ENCODE results near the gene C21orf58.

DNA sequence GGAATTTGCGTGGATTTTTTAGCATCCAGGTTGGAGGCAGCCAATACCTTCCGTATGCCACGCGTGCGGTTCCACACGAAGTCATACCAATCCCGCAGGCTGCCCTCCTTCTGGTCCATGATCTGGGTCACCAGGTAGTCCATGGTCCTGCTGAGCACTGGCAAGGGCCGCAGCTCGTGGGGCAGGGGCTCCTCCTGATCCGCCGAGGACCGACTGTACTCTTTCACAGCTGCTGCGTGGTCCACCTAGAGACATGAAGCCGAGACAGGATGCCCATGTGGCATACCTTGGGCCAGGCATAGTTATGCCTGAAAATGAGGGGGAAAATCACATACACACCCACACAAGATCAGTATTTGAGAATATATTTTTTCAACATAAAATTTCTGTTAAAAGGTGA is 50.3 kb downstream of the C21orf58 start:
- TF ChIP-seq, protein P1, sequence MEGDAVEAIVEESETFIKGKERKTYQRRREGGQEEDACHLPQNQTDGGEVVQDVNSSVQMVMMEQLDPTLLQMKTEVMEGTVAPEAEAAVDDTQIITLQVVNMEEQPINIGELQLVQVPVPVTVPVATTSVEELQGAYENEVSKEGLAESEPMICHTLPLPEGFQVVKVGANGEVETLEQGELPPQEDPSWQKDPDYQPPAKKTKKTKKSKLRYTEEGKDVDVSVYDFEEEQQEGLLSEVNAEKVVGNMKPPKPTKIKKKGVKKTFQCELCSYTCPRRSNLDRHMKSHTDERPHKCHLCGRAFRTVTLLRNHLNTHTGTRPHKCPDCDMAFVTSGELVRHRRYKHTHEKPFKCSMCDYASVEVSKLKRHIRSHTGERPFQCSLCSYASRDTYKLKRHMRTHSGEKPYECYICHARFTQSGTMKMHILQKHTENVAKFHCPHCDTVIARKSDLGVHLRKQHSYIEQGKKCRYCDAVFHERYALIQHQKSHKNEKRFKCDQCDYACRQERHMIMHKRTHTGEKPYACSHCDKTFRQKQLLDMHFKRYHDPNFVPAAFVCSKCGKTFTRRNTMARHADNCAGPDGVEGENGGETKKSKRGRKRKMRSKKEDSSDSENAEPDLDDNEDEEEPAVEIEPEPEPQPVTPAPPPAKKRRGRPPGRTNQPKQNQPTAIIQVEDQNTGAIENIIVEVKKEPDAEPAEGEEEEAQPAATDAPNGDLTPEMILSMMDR (IDR thresholded peaks at IDR 0.05): no peak
- no peak for TF ChIP-seq POLR2A (IDR thresholded peaks at IDR 0.05)

Data from sigmoid colon (tissue), 3 donors.